Nephron progenitor cell (in vitro differentiated cells): Measurements from ENCODE around the gene CD99L2.

Experiments
- DNase-seq: peaks from one replicate; pipeline ENCODE4 v3.0.0; 2021
- H3K27ac Mint-ChIP-seq: 2 replicates; pipeline ENCODE4 v1.8.0; 2021; ENCODE audit warnings: mild to moderate bottlenecking, moderate library complexity, mixed read lengths
- H3K27me3 Mint-ChIP-seq: 2 replicates; pipeline ENCODE4 v1.8.0; 2021; ENCODE audit warnings: mild to moderate bottlenecking, low read depth, mixed read lengths; ENCODE audit not compliant: poor library complexity
- H3K36me3 Mint-ChIP-seq: 2 replicates; pipeline ENCODE4 v1.8.0; 2021; ENCODE audit warnings: low read depth, mixed read lengths
- H3K4me1 Mint-ChIP-seq: 2 replicates; pipeline ENCODE4 v1.8.0; 2021; ENCODE audit warnings: mixed read lengths
- H3K4me3 Mint-ChIP-seq: 2 replicates; pipeline ENCODE4 v1.8.0; 2021; ENCODE audit warnings: mild to moderate bottlenecking, moderate library complexity, mixed read lengths
- H3K9me3 Mint-ChIP-seq: 2 replicates; pipeline ENCODE4 v1.8.0; 2021; ENCODE audit warnings: mild to moderate bottlenecking, moderate library complexity, mixed read lengths
- CTCF ChIP-seq: fragments of 200-600 bp; sonication (generic); IDR thresholded peaks from 2 replicates; pipeline ENCODE4 v1.5.0; 2021; ENCODE audit warnings: antibody characterized with exemption

CD99L2 gene

GRCh38 chrX:150765782-150766350 lies 132.6 kb downstream of the CD99L2 start:
- Mint-ChIP-seq H3K4me3 (no peak overlapping the region), H3K36me3 (peaks cover 15% of the 10 kb centered on the region), H3K4me1 (peaks cover 23% of the 10 kb centered on the region), H3K9me3 (peaks cover 36% of the 10 kb centered on the region), H3K27ac (no peak overlapping the region), H3K27me3 (peaks cover 2% of the 10 kb centered on the region)
- no peak for TF ChIP-seq CTCF
- no peak for DNase-seq

GRCh38 chrX:150765237-150765636 lies 133.2 kb downstream of the CD99L2 start:
- peaks cover 36% of the 10 kb centered on the region for H3K9me3 Mint-ChIP-seq
- H3K36me3 Mint-ChIP-seq, result peaks cover 15% of the 10 kb centered on the region
- no peak for TF ChIP-seq CTCF
- H3K27me3 Mint-ChIP-seq, result peaks cover 5% of the 10 kb centered on the region
- DNase-seq, result no peak
- no peak overlapping the region for H3K4me3 Mint-ChIP-seq
- no peak overlapping the region for H3K27ac Mint-ChIP-seq
- peaks cover 23% of the 10 kb centered on the region for H3K4me1 Mint-ChIP-seq

GRCh38 chrX:150763810-150764209 lies 134.7 kb downstream of the CD99L2 start:
- Mint-ChIP-seq H3K9me3 (peaks cover 40% of the 10 kb centered on the region), H3K27ac (peak overlapping the region; percentile 66), H3K27me3 (peaks cover 8% of the 10 kb centered on the region), H3K4me3 (no peak overlapping the region), H3K4me1 (peaks cover 23% of the 10 kb centered on the region), H3K36me3 (peaks cover 26% of the 10 kb centered on the region)
- no peak for TF ChIP-seq CTCF
- peak; percentile 26 for DNase-seq

- TF ChIP-seq CTCF, result no peak
- Mint-ChIP-seq H3K27ac (no peak overlapping the region), H3K36me3 (peaks cover 30% of the 10 kb centered on the region), H3K4me1 (peaks cover 23% of the 10 kb centered on the region), H3K27me3 (peaks cover 8% of the 10 kb centered on the region), H3K4me3 (no peak overlapping the region), H3K9me3 (peaks cover 44% of the 10 kb centered on the region)
- no peak for DNase-seq
Observed at GRCh38 chrX:150763303-150763797, 135.1 kb downstream of the CD99L2 start.

- Mint-ChIP-seq H3K9me3 (peaks cover 53% of the 10 kb centered on the region), H3K27me3 (peaks cover 8% of the 10 kb centered on the region), H3K4me3 (no peak overlapping the region), H3K27ac (peak overlapping the region; percentile 64), H3K36me3 (peaks cover 38% of the 10 kb centered on the region), H3K4me1 (peaks cover 23% of the 10 kb centered on the region)
- DNase-seq, result no peak
- TF ChIP-seq CTCF, result no peak
Observed at GRCh38 chrX:150762258-150763165, 136.0 kb downstream of the CD99L2 start.
